Activated T-helper 1 cell treated with anti-CD3 and anti-CD28 coated beads, Interleukin-12 subunit alpha, Interleukin-12 subunit beta, Interleukin-2, Interleukin-4 antibody, amounts not matched to agents 30 ng/mL and 10 ng/mL and 1 ng/mL, durations not matched to agents 14 hours and 24 hours and 36 hours (primary cell): ENCODE results near the gene LSM14A. TPM values are rescaled to one million over a fixed set of nuclear protein-coding genes. Genes with fewer than 3 reads are reported as not detected.

Experiments used
- DNase-seq: peaks from one replicate; pipeline ENCODE4 v3.0.0; 2021; ENCODE audit warnings: low spot score
- H3K27ac Mint-ChIP-seq: one replicate; pipeline ENCODE4 v1.8.0; 2021; ENCODE audit warnings: mild to moderate bottlenecking, mixed read lengths
- H3K27me3 Mint-ChIP-seq: one replicate; pipeline ENCODE4 v1.8.0; 2022; ENCODE audit warnings: mild to moderate bottlenecking, moderate library complexity, mixed read lengths; ENCODE audit not compliant: insufficient read depth
- H3K36me3 Mint-ChIP-seq: one replicate; pipeline ENCODE4 v1.8.0; 2021; ENCODE audit warnings: low read depth, mixed read lengths
- H3K4me1 Mint-ChIP-seq: one replicate; pipeline ENCODE4 v1.8.0; 2021; ENCODE audit warnings: low read depth, mixed read lengths
- H3K4me3 Mint-ChIP-seq: one replicate; pipeline ENCODE4 v1.8.0; 2021; ENCODE audit warnings: mild to moderate bottlenecking, moderate library complexity, mixed read lengths
- H3K9me3 Mint-ChIP-seq: one replicate; pipeline ENCODE4 v1.8.0; 2021; ENCODE audit warnings: mixed read lengths
- intact Hi-C: fragments of 100-400 bp; cut with micrococcal nuclease; formaldehyde crosslinking; loops from one replicate; pipeline ENCODE4 v1.15.1; 2024
- total RNA-seq: library from RNA; stranded (reverse); gene quantifications from 2 replicates; pipeline ENCODE4 v1.2.3, GENCODE V29; 2022

The LSM14A gene
- total RNA-seq, 1 donor from 2014 or later = 118 TPM

GRCh38 chr19:34276614-34277013 is 104.3 kb downstream of the LSM14A start:
- Mint-ChIP-seq H3K36me3 (peaks cover 5% of the 10 kb centered on the region), H3K4me1 (peaks cover 6% of the 10 kb centered on the region), H3K9me3 (no peaks in the 10 kb centered on the region), H3K4me3 (no peak overlapping the region), H3K27me3 (no peaks in the 10 kb centered on the region), H3K27ac (no peak overlapping the region)
- DNase-seq = no peak
- intact Hi-C loops = no loop called here

GRCh38 chr19:34277244-34277643 is 104.9 kb downstream of the LSM14A start:
- Mint-ChIP-seq H3K4me3 (no peak overlapping the region), H3K27ac (no peak overlapping the region), H3K9me3 (no peaks in the 10 kb centered on the region), H3K27me3 (no peaks in the 10 kb centered on the region), H3K4me1 (peaks cover 6% of the 10 kb centered on the region), H3K36me3 (peaks cover 3% of the 10 kb centered on the region)
- intact Hi-C loops = no loop called here
- DNase-seq = no peak

GRCh38 chr19:34278783-34279182 is 106.5 kb downstream of the LSM14A start:
- Mint-ChIP-seq H3K4me1 (peaks cover 13% of the 10 kb centered on the region), H3K9me3 (no peaks in the 10 kb centered on the region), H3K27me3 (no peaks in the 10 kb centered on the region), H3K27ac (no peak overlapping the region), H3K36me3 (peaks cover under 1% of the 10 kb centered on the region), H3K4me3 (no peak overlapping the region)
- DNase-seq = no peak
- intact Hi-C loops = no loop called here

Other genes with a start within 250 kb of the LSM14A start
- gene GARRE1, start 82.0 kb downstream of the LSM14A start, total RNA-seq = 11.6 and 13.1 TPM in 2 replicates
- 502 and 509 TPM in 2 replicates for gene GPI, start 192.7 kb downstream of the LSM14A start, total RNA-seq
- 51.3 and 52.3 TPM in 2 replicates for gene PDCD2L, start 231.9 kb downstream of the LSM14A start, total RNA-seq